Measurements from ENCODE around the gene CDC42EP5.
"Not testable (repeated sequence)": the region's sequence is repeated elsewhere in the genome, so short reads cannot be mapped to it uniquely, and the experiment has no call there.

The CDC42EP5 gene

GRCh38 chr19:54475706-54476105 lies 2.6 kb upstream of the CDC42EP5 start:
- no peak overlapping the region for H3K4me3 Mint-ChIP-seq

GRCh38 chr19:54473892-54474372 lies 836 bp upstream of the CDC42EP5 start:
- Mint-ChIP-seq H3K9me3 (no peaks in the 10 kb centered on the region), H3K36me3 (ENCODE audit: low read depth) (no peaks in the 10 kb centered on the region), H3K27ac (no peak overlapping the region), H3K27me3 (peaks cover 56% of the 10 kb centered on the region), H3K4me3 (no peak overlapping the region), H3K4me1 (peaks cover 22% of the 10 kb centered on the region)
- no peak for DNase-seq
- ATAC-seq, result no peak

More at GRCh38 chr19:54475706-54476105, 2.6 kb upstream of the CDC42EP5 start:
- ATAC-seq, result no peak
- peaks cover 52% of the 10 kb centered on the region for H3K27me3 Mint-ChIP-seq
- DNase-seq, result no peak
- H3K9me3 Mint-ChIP-seq, result no peaks in the 10 kb centered on the region
- no peak overlapping the region for H3K27ac Mint-ChIP-seq
- H3K36me3 Mint-ChIP-seq (ENCODE audit: low read depth), result no peaks in the 10 kb centered on the region
- H3K4me1 Mint-ChIP-seq, result peaks cover 12% of the 10 kb centered on the region

GRCh38 chr19:54470991-54471782 lies 1.9 kb downstream of the CDC42EP5 start:
- ATAC-seq (peak; percentile 44), DNase-seq (no peak)
- H3K27ac Mint-ChIP-seq, result no peak overlapping the region
- H3K27me3 Mint-ChIP-seq, result peaks cover 50% of the 10 kb centered on the region
- no peaks in the 10 kb centered on the region for H3K9me3 Mint-ChIP-seq
- no peaks in the 10 kb centered on the region for H3K36me3 Mint-ChIP-seq (ENCODE audit: low read depth)
- H3K4me1 Mint-ChIP-seq, result peaks cover 22% of the 10 kb centered on the region
- H3K4me3 Mint-ChIP-seq, result no peak overlapping the region

- H3K36me3 Mint-ChIP-seq (ENCODE audit: low read depth), result no peaks in the 10 kb centered on the region
- no peak overlapping the region for H3K4me3 Mint-ChIP-seq
- peaks cover 56% of the 10 kb centered on the region for H3K27me3 Mint-ChIP-seq
- H3K4me1 Mint-ChIP-seq, result peaks cover 25% of the 10 kb centered on the region
- no peak for DNase-seq
- no peaks in the 10 kb centered on the region for H3K9me3 Mint-ChIP-seq
- no peak overlapping the region for H3K27ac Mint-ChIP-seq
- ATAC-seq, result no peak
Measured at GRCh38 chr19:54470276-54470887, 2.7 kb downstream of the CDC42EP5 start.

GRCh38 chr19:54469496-54469934 lies 3.6 kb downstream of the CDC42EP5 start:
- Mint-ChIP-seq H3K27ac (no peak overlapping the region), H3K4me1 (peaks cover 28% of the 10 kb centered on the region), H3K9me3 (no peaks in the 10 kb centered on the region), H3K27me3 (peaks cover 54% of the 10 kb centered on the region), H3K36me3 (ENCODE audit: low read depth) (no peaks in the 10 kb centered on the region), H3K4me3 (no peak overlapping the region)
- no peak for DNase-seq
- ATAC-seq, result no peak

GRCh38 chr19:54466110-54466480 lies 7.0 kb downstream of the CDC42EP5 start:
- H3K36me3 Mint-ChIP-seq (ENCODE audit: low read depth); H3K9me3 Mint-ChIP-seq; H3K27ac Mint-ChIP-seq; DNase-seq; ATAC-seq: not testable (repeated sequence)
- H3K4me3 Mint-ChIP-seq, result peak overlapping the region; percentile 37
- peaks cover 37% of the 10 kb centered on the region for H3K4me1 Mint-ChIP-seq
- peaks cover 42% of the 10 kb centered on the region for H3K27me3 Mint-ChIP-seq

- ATAC-seq, result no peak
- Mint-ChIP-seq H3K4me3 (peak overlapping the region; percentile 37), H3K27ac (no peak overlapping the region), H3K4me1 (peaks cover 33% of the 10 kb centered on the region), H3K27me3 (peaks cover 38% of the 10 kb centered on the region), H3K9me3 (no peaks in the 10 kb centered on the region), H3K36me3 (ENCODE audit: low read depth) (peaks cover 5% of the 10 kb centered on the region)
- DNase-seq, result no peak
Measured at GRCh38 chr19:54465426-54466109, 7.5 kb downstream of the CDC42EP5 start.

- peak; percentile 34 for ATAC-seq
- Mint-ChIP-seq H3K27ac (peak overlapping the region; percentile 80), H3K27me3 (peaks cover 30% of the 10 kb centered on the region), H3K4me3 (peak overlapping the region; percentile 78), H3K9me3 (no peaks in the 10 kb centered on the region), H3K4me1 (peaks cover 26% of the 10 kb centered on the region), H3K36me3 (ENCODE audit: low read depth) (peaks cover 5% of the 10 kb centered on the region)
- peak; percentile 88 for DNase-seq
Measured at GRCh38 chr19:54464630-54465425, 8.3 kb downstream of the CDC42EP5 start.

GRCh38 chr19:54464044-54464629 lies 9.0 kb downstream of the CDC42EP5 start:
- H3K4me1 Mint-ChIP-seq, result peaks cover 30% of the 10 kb centered on the region
- peak overlapping the region; percentile 78 for H3K4me3 Mint-ChIP-seq
- peak overlapping the region; percentile 80 for H3K27ac Mint-ChIP-seq
- peaks cover 24% of the 10 kb centered on the region for H3K27me3 Mint-ChIP-seq
- DNase-seq, result peak; percentile 87
- H3K9me3 Mint-ChIP-seq, result no peaks in the 10 kb centered on the region
- peaks cover 9% of the 10 kb centered on the region for H3K36me3 Mint-ChIP-seq (ENCODE audit: low read depth)
- peak; percentile 50 for ATAC-seq

- DNase-seq (peak; percentile 98), ATAC-seq (peak; percentile 68)
- peaks cover 19% of the 10 kb centered on the region for H3K27me3 Mint-ChIP-seq
- H3K4me3 Mint-ChIP-seq, result peak within 1 kb of the TSS; percentile 78
- H3K4me1 Mint-ChIP-seq, result peaks cover 35% of the 10 kb centered on the region
- peaks cover 14% of the 10 kb centered on the region for H3K36me3 Mint-ChIP-seq (ENCODE audit: low read depth)
- peak within 1 kb of the TSS; percentile 80 for H3K27ac Mint-ChIP-seq
- H3K9me3 Mint-ChIP-seq, result no peaks in the 10 kb centered on the region
Measured at GRCh38 chr19:54463531-54464043, 9.5 kb downstream of the CDC42EP5 start, which contains the start of gene LENG9. Gene LENG9 (minus strand): TSS chr19:54463778. CDS start chr19:54463526, 252 bp downstream.

GRCh38 chr19:54462655-54463530 lies 10.2 kb downstream of the CDC42EP5 start:
- DNase-seq (peak; percentile 65), ATAC-seq (peak; percentile 21)
- Mint-ChIP-seq H3K4me1 (peaks cover 39% of the 10 kb centered on the region), H3K36me3 (ENCODE audit: low read depth) (peaks cover 21% of the 10 kb centered on the region), H3K27ac (peak overlapping the region; percentile 64), H3K4me3 (peak overlapping the region; percentile 78), H3K9me3 (no peaks in the 10 kb centered on the region), H3K27me3 (peaks cover 12% of the 10 kb centered on the region)

- H3K36me3 Mint-ChIP-seq (ENCODE audit: low read depth), result peaks cover 24% of the 10 kb centered on the region
- no peak for ATAC-seq
Measured at GRCh38 chr19:54462047-54462654, 10.9 kb downstream of the CDC42EP5 start.

More at GRCh38 chr19:54462047-54462654, 10.9 kb downstream of the CDC42EP5 start:
- Mint-ChIP-seq H3K4me1 (peaks cover 39% of the 10 kb centered on the region), H3K27ac (peak overlapping the region; percentile 64), H3K4me3 (peak overlapping the region; percentile 72), H3K9me3 (no peaks in the 10 kb centered on the region), H3K27me3 (peaks cover 12% of the 10 kb centered on the region)
- DNase-seq, result no peak
